K562 treated with DMSO at 1 percent for 4 hours (cell line): Measurements from ENCODE around the gene KANK3. TPM values are rescaled to one million over a fixed set of nuclear protein-coding genes. Genes with fewer than 3 reads are reported as not detected.

ENCODE experiments used
- total RNA-seq: library from RNA; unstranded; fragments of 300-600 nt; gene quantifications from 2 replicates; pipeline ENCODE4 v1.2.3, GENCODE V29; 2022; ENCODE audit not compliant: insufficient read depth

KANK3 gene
- 2.0 TPM in 1 of 2 replicates, not detected in the other for total RNA-seq

GRCh38 chr19:8342684-8343482 lies at the start of gene KANK3:
Gene KANK3, minus strand, starts transcription at chr19:8343262. Its CDS starts 5,434 bp downstream, at chr19:8337828.

GRCh38 chr19:8389891-8390616 lies 47.0 kb upstream of the KANK3 start, which contains the start of gene RAB11B:
Gene RAB11B, plus strand, starts transcription at chr19:8390360. Its CDS starts 57 bp downstream, at chr19:8390417.

GRCh38 chr19:8363803-8364771 lies 21.0 kb upstream of the KANK3 start, which contains the start of gene ANGPTL4:
Gene ANGPTL4, plus strand, starts transcription at chr19:8364155. Its CDS starts 167 bp downstream, at chr19:8364322.

GRCh38 chr19:8321067-8321985 lies 21.7 kb downstream of the KANK3 start, which contains the start of the genes NDUFA7 and RPS28:
Gene NDUFA7, minus strand, starts transcription at chr19:8321375. Its CDS starts 17 bp downstream, at chr19:8321358.
Gene RPS28, plus strand, starts transcription at chr19:8321496. Its CDS starts 35 bp downstream, at chr19:8321531.

GRCh38 chr19:8307965-8308866 lies 34.8 kb downstream of the KANK3 start, which contains the start of gene CD320:
Gene CD320, minus strand, starts transcription at chr19:8308358. Its CDS starts 68 bp downstream, at chr19:8308290.

Other genes starting within 250 kb of the KANK3 start
- 0.06 TPM in 1 of 2 replicates, not detected in the other for gene FBN3, start 193.7 kb downstream of the KANK3 start, total RNA-seq
- 14.0 and 16.9 TPM in 2 replicates for gene CERS4, start 133.9 kb downstream of the KANK3 start, total RNA-seq
- 81.9 and 94.6 TPM in 2 replicates for gene CD320, start 34.9 kb downstream of the KANK3 start, total RNA-seq
- gene NDUFA7, start 21.9 kb downstream of the KANK3 start, total RNA-seq: 125 and 162 TPM in 2 replicates
- 2,822 and 2,824 TPM in 2 replicates for gene RPS28, start 21.8 kb downstream of the KANK3 start, total RNA-seq
- 1.9 TPM in 1 of 2 replicates, not detected in the other for gene ANGPTL4, start 20.9 kb upstream of the KANK3 start, total RNA-seq
- gene RAB11B, start 47.1 kb upstream of the KANK3 start, total RNA-seq: 117 TPM in 2 replicates
- gene MARCHF2, start 70.0 kb upstream of the KANK3 start, total RNA-seq: 13.8 and 15.4 TPM in 2 replicates
- gene HNRNPM, start 101.7 kb upstream of the KANK3 start, total RNA-seq: 366 and 371 TPM in 2 replicates
- not detected in 2 replicates for gene PRAM1, start 159.4 kb upstream of the KANK3 start, total RNA-seq
- gene ZNF414, start 170.9 kb upstream of the KANK3 start, total RNA-seq: 5.4 and 14.3 TPM in 2 replicates
- 67.3 and 70.8 TPM in 2 replicates for gene MYO1F, start 234.2 kb upstream of the KANK3 start, total RNA-seq